Hypothalamus (tissue), 51 donors: ENCODE results near the gene PCDH18.

Experiments used
- DNase-seq, 51 donors: peaks; one replicate each; lab custom pipeline; 2025; lab: John Stamatoyannopoulos, UW

Gene PCDH18

DNA sequence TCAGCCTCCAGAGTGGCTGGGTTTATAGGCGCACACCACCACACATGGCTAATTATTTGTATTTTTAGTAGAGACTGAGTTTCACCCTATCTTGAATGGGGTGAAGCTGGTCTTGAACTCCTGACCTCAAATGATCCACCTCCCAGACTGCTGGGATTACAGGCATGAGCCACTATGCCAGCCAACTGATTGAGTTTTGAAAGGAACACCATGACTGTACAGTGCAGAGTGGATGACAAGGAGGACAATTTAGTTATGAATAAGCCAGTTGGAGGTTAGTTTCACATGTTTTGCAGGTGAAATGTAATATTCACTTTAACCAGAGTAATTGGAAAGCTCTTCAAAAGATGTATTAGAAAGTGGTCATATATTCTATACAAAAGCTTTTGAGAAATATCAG, 60.8 kb downstream of the PCDH18 start:
- no peak for DNase-seq

DNA sequence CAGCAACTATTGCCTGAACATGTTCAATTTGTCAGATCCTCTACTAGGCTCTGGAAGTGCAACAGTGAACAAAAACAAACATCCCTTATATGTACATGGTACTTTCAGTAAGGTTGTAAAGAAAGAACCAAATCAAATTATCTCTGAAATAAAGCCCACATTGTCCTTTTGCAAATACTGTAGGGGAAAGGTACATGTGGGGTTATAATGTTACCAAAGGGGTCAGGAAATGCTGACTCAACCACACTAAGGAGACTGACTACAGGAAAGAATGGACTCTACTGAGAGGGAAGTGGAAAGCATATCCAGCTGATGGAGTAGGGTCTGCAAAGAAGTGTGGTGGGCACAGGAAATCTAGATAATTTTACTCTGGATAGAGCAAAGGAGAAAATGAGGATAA, 61.5 kb downstream of the PCDH18 start:
- no peak for DNase-seq
